HG03520 (cell line): ENCODE data around the gene ANKRD63.
A peak's percentile ranks its signal among the peaks of the same experiment; 100 is the strongest.

ENCODE experiments used
- ATAC-seq: cut with Tn5 transposase; IDR thresholded peaks from one replicate; pipeline ENCODE4 v1.9.1; 2021; ENCODE audit warnings: mild to moderate bottlenecking, moderate library complexity; ENCODE audit not compliant: unreplicated experiment

Gene ANKRD63, protein sequence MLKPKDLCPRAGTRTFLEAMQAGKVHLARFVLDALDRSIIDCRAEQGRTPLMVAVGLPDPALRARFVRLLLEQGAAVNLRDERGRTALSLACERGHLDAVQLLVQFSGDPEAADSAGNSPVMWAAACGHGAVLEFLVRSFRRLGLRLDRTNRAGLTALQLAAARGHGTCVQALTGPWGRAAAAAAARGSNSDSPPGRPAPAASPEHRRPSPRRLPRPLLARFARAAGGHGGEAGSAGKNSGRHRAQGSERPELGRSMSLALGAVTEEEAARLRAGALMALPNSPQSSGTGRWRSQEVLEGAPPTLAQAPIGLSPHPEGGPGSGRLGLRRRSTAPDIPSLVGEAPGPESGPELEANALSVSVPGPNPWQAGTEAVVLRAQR

DNA sequence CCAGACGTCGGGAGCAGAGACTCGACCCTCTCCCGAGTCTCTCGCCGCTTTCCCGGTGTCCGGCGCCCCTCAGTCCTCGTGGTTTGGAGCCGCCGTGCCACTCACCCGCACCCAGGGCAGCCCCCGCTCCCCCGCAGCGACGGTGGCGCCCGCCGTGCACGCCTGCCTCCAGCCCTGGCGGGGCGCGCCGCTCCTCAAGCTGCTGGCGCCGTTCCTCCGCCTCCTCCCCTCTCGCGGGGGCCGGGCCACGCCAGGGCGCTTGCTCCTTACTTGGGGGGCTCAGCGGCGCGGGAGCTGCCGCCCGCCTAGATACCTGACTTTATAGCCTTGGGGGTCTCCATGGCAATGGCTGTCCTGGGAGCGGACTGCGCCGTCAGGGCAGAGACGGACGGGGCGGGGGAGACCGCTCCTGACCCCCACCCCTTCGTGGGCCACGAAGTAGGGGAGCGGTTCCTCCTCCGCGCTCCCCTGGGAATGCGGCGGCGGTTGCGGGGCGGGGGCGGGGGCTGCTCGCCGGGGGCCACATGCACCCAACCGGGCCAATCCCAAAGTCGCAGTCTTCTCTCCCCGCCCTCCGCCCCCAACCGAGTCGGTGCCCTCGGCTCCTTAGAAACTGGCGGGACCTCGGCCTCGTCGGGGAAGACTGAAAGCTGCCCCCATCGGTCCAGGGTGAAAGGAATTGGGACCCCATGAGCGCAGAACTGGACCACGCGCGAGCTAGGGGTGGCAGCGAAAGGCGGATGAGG, at the start of gene ANKRD63:
Gene ANKRD63 (minus strand): TSS at position 196 of the 746 bp plus-strand sequence. CDS start 478 bp downstream, outside the sequence.
- ATAC-seq = no peak

DNA sequence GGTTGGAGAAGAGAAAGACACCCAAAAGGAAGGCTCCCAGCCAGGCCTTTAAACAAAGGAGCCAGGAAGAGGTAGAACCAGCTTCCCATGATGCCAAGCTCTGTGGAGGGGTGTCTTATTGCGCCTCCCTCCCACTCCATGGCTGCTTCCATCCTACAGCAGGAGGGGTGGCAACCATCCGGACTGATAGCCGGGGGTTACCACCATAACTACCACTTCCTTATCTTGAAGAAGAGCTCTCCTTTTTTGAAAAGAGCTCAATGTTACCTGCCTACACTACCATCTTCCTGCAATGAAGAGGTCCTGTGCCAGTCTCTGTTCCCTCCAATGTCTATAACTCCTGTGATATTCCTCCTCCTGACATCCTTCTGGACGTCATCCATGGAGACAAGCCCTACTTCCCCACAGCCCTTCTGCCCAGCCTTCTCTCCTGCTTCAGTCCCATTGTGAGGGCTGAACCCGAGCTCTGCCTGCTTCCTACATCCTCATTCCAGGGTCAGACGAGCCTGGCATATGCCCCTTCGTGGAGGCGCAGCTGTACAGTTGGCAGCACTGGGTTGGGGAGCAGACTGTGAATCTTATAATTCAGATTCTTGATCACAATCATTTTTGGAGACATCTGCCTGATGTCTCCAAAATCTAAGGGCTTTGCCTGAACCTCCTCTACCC, 49.4 kb upstream of the ANKRD63 start:
- no peak for ATAC-seq

DNA sequence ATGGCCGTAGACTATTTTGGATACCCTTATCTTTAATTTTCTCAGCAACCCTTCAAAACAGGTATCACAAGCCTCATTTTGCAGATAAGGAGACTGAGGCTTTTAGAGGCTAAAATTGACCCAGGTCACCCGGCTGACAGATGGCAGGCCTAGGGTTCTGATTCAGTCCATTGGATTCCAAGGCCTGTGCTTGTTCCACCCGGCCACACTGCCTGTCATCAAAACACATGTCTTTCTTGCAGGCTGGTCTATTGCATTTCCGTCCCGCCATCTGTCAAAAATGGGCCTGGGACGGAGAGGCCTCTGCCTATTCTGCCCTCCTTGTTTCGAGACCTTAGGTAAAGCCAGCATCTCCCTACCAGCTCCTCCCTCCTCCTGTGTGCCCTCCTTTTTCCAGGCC, 48.8 kb upstream of the ANKRD63 start:
- no peak for ATAC-seq

DNA sequence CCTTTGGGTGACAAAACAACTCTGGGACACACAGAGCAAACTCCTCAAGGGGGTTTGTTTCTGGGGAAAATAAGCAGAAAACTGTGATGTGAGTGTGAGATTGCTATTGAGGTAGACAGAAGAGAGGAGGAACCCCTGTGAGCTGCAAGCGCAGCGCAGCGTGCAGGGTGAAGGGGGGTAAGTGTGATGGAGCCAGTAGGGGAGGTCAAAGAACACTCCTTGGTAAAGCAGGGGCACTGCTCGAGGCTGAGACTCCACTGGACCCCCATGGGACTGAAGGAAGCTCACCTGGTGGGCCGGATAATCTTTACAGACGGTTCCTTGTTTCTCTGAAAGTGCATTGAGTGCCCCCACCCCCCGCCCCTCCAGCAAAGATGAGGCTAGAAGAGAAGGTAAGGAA, 48.2 kb upstream of the ANKRD63 start:
- no peak for ATAC-seq

DNA sequence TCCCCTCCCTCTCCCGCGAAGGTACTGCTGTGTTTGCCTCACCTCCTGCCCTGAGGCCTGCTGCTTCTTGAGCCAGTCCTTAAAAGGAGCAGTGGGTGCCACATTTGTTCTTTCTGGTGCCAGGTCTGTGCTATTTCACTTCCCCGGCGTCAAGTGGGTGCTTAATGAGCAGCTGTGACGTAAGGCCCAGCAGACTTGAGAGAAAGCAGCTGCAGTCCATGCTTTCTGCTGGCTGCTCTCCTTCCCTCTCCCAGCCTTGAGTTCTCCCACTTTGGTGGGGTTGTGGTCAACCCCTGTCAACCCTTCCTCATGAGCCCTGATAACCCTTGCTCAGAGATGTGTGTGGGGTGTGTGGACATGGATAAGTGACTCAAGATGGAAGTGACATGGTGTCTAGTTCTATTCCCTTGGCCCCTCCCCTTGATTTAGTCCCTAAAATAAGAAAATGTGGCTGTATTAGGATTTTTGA, 47.5 kb upstream of the ANKRD63 start:
- no peak for ATAC-seq

DNA sequence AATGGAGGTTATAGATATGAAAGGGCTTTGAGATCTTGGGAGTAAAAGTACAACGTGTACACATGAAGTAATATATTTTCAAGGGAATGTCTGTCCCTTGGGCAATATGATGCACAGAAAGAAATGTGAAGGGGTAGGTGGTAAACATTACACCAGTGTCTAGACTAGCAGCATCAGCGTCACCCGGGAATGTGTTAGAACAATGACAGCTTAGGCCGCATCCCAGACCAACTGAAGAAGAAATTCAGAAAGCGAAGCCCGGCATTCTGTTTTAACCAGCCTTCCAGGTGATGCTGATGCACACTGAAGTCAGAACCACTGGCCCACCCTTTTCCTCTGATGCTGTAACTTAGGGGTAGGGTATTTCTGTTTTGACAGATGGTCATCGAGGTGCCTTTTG, 46.9 kb upstream of the ANKRD63 start:
- no peak for ATAC-seq

DNA sequence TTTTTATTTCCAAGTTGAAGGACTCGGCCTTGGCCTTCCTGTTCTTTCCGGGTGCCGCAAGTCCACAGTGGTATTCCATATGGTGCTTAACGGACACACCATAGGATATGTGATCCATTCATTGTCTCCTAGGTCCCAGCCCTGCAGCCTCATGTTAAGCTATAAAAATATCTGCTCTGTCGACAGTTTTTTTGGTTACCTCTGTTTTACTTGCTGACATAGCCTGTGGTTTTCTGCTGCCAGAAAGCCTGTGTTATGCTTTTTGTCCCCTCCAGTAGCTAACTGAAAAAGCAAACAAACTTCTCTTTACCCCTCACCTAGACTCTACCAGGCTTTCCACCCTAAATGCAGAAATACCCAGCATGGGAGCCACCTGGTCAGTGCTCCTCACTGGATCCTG, 45.9 kb upstream of the ANKRD63 start:
- ATAC-seq = no peak

DNA sequence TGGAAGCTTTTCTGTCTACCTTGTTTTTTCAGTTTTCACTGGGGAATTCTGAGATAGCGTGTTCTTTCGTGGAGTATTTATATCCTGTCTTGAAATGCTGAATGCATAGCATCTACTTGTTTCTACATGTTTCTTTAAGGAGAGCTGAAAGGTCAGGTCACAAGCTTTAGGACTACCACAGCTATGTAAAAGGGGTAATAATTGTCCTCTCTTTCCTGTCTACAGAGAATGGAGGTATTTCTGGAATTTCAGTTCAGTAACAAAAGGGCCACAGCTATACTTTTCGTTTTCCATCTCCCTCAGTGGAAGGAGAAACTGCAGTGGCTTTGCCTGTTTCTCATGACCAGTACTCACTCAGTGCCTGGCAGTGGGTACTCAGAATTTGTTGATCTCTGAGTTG, 45.3 kb upstream of the ANKRD63 start:
- ATAC-seq = no peak

DNA sequence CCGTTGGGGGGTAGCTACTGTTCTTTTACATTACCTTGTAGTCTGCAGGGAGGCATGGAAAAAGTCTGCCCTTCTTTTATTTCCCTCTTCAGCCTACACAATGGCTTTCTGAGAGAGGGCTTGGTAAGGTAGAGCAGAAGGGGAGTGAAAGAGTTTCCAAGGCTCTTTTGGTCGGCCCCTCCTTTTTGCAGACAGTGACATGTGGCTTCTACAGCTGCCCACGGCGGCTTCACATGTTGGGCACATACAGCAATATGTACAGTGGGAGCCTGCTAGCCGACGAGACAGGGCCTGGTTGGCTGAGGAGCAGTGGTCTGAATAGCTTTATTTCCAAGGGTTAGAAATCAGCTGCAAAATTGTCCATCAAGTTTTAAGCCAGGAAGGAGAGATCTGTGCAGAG, 44.6 kb upstream of the ANKRD63 start:
- no peak for ATAC-seq

DNA sequence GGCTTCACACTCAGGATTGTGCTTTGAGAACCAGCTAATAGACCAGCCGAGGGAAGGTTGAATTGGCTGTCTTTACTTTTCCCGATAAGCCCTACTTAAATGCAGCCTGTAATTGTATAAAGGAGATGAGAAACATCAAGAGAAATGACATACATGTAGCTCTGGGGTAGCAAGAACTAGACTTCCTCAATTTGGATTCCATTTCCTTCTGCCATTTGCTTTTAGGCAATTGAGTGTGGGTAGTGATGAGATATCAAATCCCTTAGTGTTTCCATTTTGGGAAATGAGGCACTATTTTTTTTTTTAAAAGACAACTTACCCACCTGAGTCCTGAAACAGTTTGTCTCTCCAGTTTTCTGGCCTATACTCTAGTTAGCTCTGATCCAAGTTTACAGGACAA, 42.8 kb upstream of the ANKRD63 start:
- ATAC-seq = no peak

DNA sequence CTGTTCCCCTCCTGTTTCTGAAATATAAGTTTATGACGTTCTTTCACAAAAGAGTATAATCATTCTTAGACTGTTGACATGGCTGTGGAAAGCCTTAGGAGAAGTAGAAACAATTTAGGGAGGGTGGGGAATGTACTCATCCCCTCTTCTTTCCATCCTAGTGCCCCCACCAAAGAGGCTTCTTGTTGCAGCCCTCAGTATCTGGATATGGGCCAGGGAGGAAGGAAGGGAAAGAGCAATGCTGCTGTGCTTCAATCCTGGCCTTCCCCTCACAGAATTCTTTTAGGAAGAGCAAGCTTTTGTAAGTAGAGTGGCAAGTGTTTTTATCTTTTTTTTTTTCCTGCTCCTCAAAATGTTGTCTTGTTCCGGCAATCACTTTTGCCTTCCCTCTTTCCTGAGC, 42.3 kb upstream of the ANKRD63 start:
- ATAC-seq = no peak

DNA sequence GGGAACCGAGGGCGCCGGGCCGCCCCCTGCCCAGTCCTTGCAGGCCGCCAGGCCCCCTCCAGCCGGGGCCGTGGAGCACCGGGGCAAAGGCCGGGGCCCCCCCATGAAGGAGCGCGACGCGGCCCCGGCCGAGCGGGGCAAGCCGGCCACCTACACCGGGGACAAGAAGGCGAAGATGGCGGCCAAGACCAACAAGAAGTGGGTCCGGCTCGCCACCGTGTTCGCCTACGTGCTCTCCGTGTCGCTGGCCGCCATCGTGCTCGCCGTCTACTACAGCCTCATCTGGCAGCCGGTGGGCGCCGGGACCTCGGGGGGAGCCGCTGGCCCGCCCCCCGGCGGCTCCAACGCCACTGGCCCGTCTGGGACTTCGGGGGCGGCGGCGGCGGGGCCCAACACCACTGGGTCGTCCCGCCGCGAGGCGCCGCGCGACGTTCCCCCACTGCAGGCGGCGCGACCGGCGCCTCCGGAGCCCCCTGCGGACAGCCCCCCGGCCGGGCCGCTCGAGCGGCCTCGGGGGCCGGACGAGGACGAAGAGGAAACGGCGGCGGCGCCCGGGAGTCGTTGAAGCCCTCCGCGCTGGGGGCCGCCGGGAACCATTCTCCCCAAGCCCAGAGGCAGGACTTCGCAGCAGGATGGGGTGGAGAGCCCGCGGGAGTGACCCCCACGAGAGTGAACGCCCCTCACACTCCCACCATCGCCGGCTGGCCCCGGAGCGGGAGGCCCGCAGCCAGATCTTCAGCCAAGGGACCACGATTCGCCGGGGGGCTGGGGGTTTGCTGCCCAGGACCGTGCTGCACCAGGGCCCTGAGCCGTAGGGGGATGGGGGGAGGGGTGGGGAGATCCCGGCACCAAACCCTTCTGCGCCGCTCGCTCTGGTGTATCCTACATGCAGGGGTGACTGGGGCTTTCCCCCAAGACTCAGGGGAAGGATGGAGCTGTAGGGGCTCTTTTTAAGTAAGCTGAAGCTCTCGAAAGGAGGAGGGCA, 41.4 kb upstream of the ANKRD63 start:
- ATAC-seq = peak; percentile 8

DNA sequence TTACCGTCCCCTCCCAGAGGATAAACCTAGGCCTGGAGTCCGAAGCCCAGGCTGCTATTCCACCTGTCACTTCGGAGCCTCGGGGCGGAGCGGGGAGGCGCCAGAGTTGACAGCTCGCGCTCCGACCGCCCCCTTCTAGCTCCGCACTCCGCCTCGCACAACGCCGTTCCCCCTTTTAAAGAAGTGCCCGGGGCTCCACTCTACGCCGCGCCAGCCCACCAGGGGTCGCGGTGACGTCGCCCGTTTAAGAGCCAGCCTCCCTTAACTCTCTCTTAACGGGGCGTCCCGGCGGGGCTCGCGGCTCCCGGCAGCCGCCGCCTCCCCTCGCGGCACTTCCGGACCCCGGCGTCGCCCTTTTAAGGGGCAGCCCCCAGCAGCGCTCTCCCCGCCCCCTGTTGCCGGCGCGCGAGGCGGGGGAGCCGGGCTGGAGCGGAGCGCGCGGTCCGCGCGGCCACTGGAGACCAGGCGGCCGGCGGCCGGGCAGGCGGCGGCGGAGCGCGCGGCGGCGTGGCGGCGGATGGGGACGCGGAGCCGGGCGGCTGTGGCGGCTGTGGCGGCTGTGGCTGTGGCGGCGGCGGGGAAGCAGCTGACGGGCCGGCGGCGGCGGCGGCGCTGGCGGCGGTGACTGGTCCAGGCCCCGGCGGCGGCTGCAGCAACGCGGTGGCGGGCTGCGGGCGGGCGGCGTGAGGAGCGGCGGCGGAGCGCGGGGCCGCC, 40.5 kb upstream of the ANKRD63 start, which contains the start of gene INAFM2:
Gene INAFM2 (plus strand): TSS at position 454 of the 714 bp plus-strand sequence. CDS start 364 bp downstream, outside the sequence.
- peak; percentile 84 for ATAC-seq

DNA sequence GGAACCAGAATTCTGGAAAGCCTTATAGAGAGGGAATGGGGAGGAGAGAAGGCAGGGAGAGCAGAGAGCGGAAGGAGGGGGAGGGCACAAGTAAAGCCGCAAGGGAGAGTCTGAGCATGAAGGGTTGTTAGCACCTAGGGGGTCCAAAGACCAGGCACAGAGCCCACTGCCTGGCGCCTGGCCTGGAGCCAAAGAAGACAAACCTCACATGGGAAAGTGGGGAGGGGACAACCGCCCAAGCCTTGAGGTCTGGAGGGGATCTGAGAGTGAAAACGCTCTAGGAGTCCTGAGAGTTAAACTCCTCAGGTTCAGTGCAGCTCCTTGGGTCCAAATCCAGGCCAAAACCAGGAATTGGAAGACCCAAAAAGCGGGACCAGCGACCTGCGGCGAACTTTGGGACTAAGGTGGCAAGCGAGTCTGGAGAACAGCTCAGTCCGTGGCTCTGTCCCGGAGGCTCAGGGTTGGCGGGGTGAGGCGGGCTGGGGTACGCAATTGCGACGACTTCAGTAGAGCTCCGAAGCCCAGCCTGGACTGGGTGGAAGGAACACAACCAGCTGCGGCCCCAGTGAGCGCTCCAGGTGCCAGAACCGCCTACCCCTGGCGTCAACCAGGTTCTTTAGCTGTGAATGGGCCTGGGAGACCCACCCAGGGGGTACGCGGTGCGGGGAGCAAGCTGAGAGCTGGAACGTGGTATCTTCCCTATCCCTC, 39.8 kb upstream of the ANKRD63 start:
- no peak for ATAC-seq

DNA sequence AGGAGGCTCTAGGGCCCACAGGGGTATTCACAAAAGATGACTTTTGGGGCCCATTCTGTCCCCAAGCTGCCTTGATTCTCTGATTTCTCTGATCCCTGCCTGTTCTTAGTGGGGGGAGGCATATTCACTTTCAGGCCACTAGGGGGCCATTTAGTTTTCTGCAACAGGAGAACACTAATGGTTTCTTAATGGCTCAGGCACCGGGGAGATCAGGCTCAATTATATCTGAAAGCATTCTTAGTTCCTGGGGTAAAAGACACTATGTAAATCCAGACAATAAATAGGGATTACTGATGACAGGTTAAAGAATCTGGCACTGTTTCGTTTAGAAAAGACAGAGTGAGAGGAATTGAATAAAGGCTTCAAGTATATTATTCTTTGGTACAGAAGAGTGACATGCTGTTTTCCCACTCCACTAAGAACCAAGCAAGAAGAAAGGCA, 38.1 kb upstream of the ANKRD63 start:
- ATAC-seq = no peak

DNA sequence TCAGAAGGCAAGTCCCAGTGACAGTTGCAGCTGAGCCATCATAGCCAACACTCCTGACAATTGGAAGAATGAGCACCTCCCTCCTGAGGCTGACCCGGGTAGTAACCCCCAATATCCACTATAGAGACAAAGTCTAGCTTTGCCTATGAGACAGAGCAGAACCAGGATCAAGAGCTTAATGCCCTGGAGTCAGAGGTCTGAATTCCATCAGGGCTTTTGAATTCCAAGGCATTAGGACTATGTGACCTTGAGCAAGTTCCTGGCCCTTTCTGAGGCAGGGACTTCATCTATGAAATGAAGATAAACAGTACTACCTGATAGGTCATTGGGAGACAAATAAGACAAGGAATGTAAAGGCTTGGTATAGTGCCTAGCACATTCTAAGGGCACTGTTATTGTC, 37.5 kb upstream of the ANKRD63 start:
- no peak for ATAC-seq

DNA sequence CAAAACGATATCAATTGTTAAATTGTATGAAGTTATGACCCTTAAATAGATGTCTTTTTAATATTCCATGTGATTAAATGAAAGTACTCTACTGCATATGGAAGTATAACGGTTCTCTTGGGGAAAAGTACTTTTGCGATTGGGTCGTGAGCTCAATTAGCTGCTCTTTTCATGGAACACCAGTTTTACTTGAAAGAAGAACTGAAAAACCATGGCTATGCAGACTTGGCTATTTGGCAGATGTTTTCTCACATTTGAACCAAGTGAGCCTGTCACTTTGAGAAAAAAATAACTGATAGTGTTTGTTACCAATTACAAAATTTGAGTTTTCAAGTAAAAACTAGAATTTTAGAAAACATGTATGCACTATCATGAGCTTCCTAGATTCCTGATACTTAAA, 34.7 kb upstream of the ANKRD63 start:
- no peak for ATAC-seq

DNA sequence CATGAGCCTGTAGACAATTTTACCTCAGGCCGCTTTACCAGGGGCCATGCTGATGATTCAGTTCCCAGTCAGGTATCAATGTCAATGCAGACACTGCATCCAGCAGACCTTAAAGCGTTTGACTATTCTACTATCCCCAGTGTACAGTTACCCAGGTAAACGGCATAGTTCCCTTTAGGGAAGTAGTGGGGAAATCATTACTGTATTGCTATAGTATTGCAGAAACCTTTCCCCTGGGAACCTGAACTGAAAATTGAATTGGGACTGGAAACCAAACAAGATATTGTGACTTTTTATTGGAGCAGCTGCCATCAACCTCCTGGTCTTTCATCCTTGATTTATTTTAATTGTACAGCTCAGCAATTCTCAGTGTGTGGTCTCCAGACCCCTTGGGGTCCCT, 34.1 kb upstream of the ANKRD63 start:
- no peak for ATAC-seq

DNA sequence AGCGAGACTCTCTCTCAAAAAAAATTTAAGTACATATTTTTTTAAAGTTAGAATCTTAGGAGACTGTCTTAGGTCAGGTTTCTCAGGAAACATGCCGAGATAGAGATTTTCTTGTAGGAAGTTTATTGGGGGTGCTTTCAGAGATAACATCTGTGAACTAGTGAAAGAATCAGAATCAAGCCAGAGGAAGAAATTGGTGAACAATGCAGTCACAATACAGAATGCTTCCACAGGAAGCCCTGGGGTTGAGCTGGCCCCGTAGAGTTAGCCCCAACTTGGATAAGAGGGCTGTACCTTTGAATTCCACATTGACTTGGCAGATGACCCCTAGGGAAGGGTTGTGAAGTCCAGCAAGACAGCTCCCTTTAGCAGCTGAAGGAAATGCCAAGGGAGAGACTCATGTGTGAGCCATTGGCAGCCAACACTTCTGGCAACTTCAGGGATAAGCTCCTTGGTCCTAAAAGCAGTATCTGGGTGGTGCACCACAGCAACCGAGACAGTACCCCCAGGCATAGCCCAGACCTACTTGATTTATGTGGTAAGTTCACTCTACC, 31.9 kb upstream of the ANKRD63 start:
- no peak for ATAC-seq
